ENCODE data around the gene GTPBP6.

GTPBP6 gene

GRCh38 chrX:318739-319578 is at the start of gene GTPBP6:
Gene GTPBP6 (minus strand): TSS chrX:318796. CDS start chrX:318787, 9 bp downstream.
- no peak for DNase-seq

- DNase-seq, result no peak
These were observed 49.3 kb upstream of the GTPBP6 start for GRCh38 chrX:367866-368265.

GRCh38 chrX:367349-367748 is 48.8 kb upstream of the GTPBP6 start:
- no peak for DNase-seq

- no peak for DNase-seq
These were observed 45.2 kb upstream of the GTPBP6 start for GRCh38 chrX:363621-364375.

- DNase-seq, result no peak
These were observed 44.5 kb upstream of the GTPBP6 start for GRCh38 chrX:362937-363620.

GRCh38 chrX:362351-362750 is 43.8 kb upstream of the GTPBP6 start:
- no peak for DNase-seq

- no peak for DNase-seq
These were observed 42.9 kb upstream of the GTPBP6 start for GRCh38 chrX:361231-362145.

- DNase-seq, result no peak
These were observed 42.0 kb upstream of the GTPBP6 start for GRCh38 chrX:360496-361150.

- no peak for DNase-seq
These were observed 40.1 kb upstream of the GTPBP6 start for GRCh38 chrX:358651-359143.

GRCh38 chrX:357693-358471 is 39.3 kb upstream of the GTPBP6 start:
- DNase-seq, result no peak

GRCh38 chrX:357035-357692 is 38.6 kb upstream of the GTPBP6 start:
- DNase-seq, result no peak

- DNase-seq, result no peak
These were observed 37.9 kb upstream of the GTPBP6 start for GRCh38 chrX:356385-357034.

- no peak for DNase-seq
These were observed 36.9 kb upstream of the GTPBP6 start for GRCh38 chrX:355329-356050.

- DNase-seq, result no peak
These were observed 35.3 kb upstream of the GTPBP6 start for GRCh38 chrX:353566-354535.

- DNase-seq, result no peak
These were observed 34.2 kb upstream of the GTPBP6 start for GRCh38 chrX:352582-353314.

GRCh38 chrX:352181-352580 is 33.6 kb upstream of the GTPBP6 start:
- DNase-seq, result no peak

GRCh38 chrX:351736-352135 is 33.1 kb upstream of the GTPBP6 start:
- DNase-seq, result no peak
